Measurements from ENCODE around the gene FHAD1.

Gene FHAD1

GRCh38 chr1:15326691-15327588, 79.9 kb downstream of the FHAD1 start:
- no peak for DNase-seq (ENCODE audit: low spot score)

GRCh38 chr1:15328351-15329103, 81.5 kb downstream of the FHAD1 start:
- peak; percentile 56 for DNase-seq (ENCODE audit: low spot score)

GRCh38 chr1:15329104-15329820, 82.2 kb downstream of the FHAD1 start:
- DNase-seq (ENCODE audit: low spot score) = no peak

GRCh38 chr1:15330028-15330427, 83.0 kb downstream of the FHAD1 start:
- DNase-seq (ENCODE audit: low spot score) = no peak

GRCh38 chr1:15331180-15331579, 84.2 kb downstream of the FHAD1 start:
- DNase-seq (ENCODE audit: low spot score) = no peak

- no peak for DNase-seq (ENCODE audit: low spot score)
These were observed 84.7 kb downstream of the FHAD1 start for GRCh38 chr1:15331734-15332133.

GRCh38 chr1:15332525-15332924, 85.5 kb downstream of the FHAD1 start:
- DNase-seq (ENCODE audit: low spot score) = no peak

- no peak for DNase-seq (ENCODE audit: low spot score)
These were observed 86.1 kb downstream of the FHAD1 start for GRCh38 chr1:15332952-15333715.

- no peak for DNase-seq (ENCODE audit: low spot score)
These were observed 88.0 kb downstream of the FHAD1 start for GRCh38 chr1:15334995-15335394.

GRCh38 chr1:15336866-15337265, 89.8 kb downstream of the FHAD1 start:
- DNase-seq (ENCODE audit: low spot score) = no peak

- DNase-seq (ENCODE audit: low spot score) = no peak
These were observed 90.8 kb downstream of the FHAD1 start for GRCh38 chr1:15337656-15338402.

- DNase-seq (ENCODE audit: low spot score) = no peak
These were observed 92.5 kb downstream of the FHAD1 start for GRCh38 chr1:15339570-15339969.

GRCh38 chr1:15341228-15341627, 94.2 kb downstream of the FHAD1 start:
- DNase-seq (ENCODE audit: low spot score) = no peak

- DNase-seq (ENCODE audit: low spot score) = no peak
These were observed 94.8 kb downstream of the FHAD1 start for GRCh38 chr1:15341634-15342407.

- DNase-seq (ENCODE audit: low spot score) = no peak
These were observed 95.5 kb downstream of the FHAD1 start for GRCh38 chr1:15342408-15342967.

- no peak for DNase-seq (ENCODE audit: low spot score)
These were observed 96.1 kb downstream of the FHAD1 start for GRCh38 chr1:15343099-15343498.

GRCh38 chr1:15343729-15344128, 96.7 kb downstream of the FHAD1 start:
- no peak for DNase-seq (ENCODE audit: low spot score)

- DNase-seq (ENCODE audit: low spot score) = no peak
These were observed 97.4 kb downstream of the FHAD1 start for GRCh38 chr1:15344380-15344779.

GRCh38 chr1:15344800-15345704, 98.0 kb downstream of the FHAD1 start:
- DNase-seq (ENCODE audit: low spot score) = no peak
